Measurements from ENCODE around the gene MERTK.
A peak's percentile ranks its signal among the peaks of the same experiment; 100 is the strongest.
"Not testable (repeated sequence)": the region's sequence is repeated elsewhere in the genome, so short reads cannot be mapped to it uniquely, and the experiment has no call there.

Gene MERTK

GRCh38 chr2:111903930-111904439, 5.6 kb downstream of the MERTK start:
- H3K27ac Mint-ChIP-seq = no peak overlapping the region

GRCh38 chr2:111904726-111905474, 6.5 kb downstream of the MERTK start:
- no peaks in the 10 kb centered on the region for H3K9me3 Mint-ChIP-seq
- H3K4me1 Mint-ChIP-seq (ENCODE audit: low read depth) = peaks cover 14% of the 10 kb centered on the region
- no peak overlapping the region for H3K4me3 Mint-ChIP-seq
- peaks cover 26% of the 10 kb centered on the region for H3K27me3 Mint-ChIP-seq (ENCODE audit: low read depth)
- H3K27ac Mint-ChIP-seq = no peak overlapping the region
- H3K36me3 Mint-ChIP-seq (ENCODE audit: low read depth) = no peaks in the 10 kb centered on the region

More at GRCh38 chr2:111903930-111904439, 5.6 kb downstream of the MERTK start:
- Mint-ChIP-seq H3K9me3 (no peaks in the 10 kb centered on the region), H3K27me3 (ENCODE audit: low read depth) (peaks cover 34% of the 10 kb centered on the region), H3K36me3 (ENCODE audit: low read depth) (no peaks in the 10 kb centered on the region), H3K4me1 (ENCODE audit: low read depth) (peaks cover 21% of the 10 kb centered on the region), H3K4me3 (no peak overlapping the region)

- not testable (repeated sequence) for H3K9me3 Mint-ChIP-seq; H3K4me3 Mint-ChIP-seq; H3K36me3 Mint-ChIP-seq (ENCODE audit: low read depth); H3K27ac Mint-ChIP-seq
- peaks cover 11% of the 10 kb centered on the region for H3K4me1 Mint-ChIP-seq (ENCODE audit: low read depth)
- H3K27me3 Mint-ChIP-seq (ENCODE audit: low read depth) = peaks cover 20% of the 10 kb centered on the region
Measured at GRCh38 chr2:111905475-111905869, 7.1 kb downstream of the MERTK start.

GRCh38 chr2:111905990-111906735, 7.8 kb downstream of the MERTK start:
- no peaks in the 10 kb centered on the region for H3K9me3 Mint-ChIP-seq
- peaks cover 13% of the 10 kb centered on the region for H3K27me3 Mint-ChIP-seq (ENCODE audit: low read depth)
- peak overlapping the region; percentile 17 for H3K27ac Mint-ChIP-seq
- no peak overlapping the region for H3K4me3 Mint-ChIP-seq
- H3K36me3 Mint-ChIP-seq (ENCODE audit: low read depth) = no peaks in the 10 kb centered on the region
- H3K4me1 Mint-ChIP-seq (ENCODE audit: low read depth) = peaks cover 11% of the 10 kb centered on the region

GRCh38 chr2:111908578-111908977, 10.2 kb downstream of the MERTK start:
- Mint-ChIP-seq H3K4me3 (no peak overlapping the region), H3K4me1 (ENCODE audit: low read depth) (peaks cover 11% of the 10 kb centered on the region), H3K27me3 (ENCODE audit: low read depth) (no peaks in the 10 kb centered on the region), H3K36me3 (ENCODE audit: low read depth) (no peaks in the 10 kb centered on the region), H3K27ac (no peak overlapping the region), H3K9me3 (no peaks in the 10 kb centered on the region)

- peaks cover 11% of the 10 kb centered on the region for H3K4me1 Mint-ChIP-seq (ENCODE audit: low read depth)
Measured at GRCh38 chr2:111909079-111909478, 10.7 kb downstream of the MERTK start.

GRCh38 chr2:111909997-111910396, 11.6 kb downstream of the MERTK start:
- not testable (repeated sequence) for H3K27me3 Mint-ChIP-seq (ENCODE audit: low read depth); H3K4me3 Mint-ChIP-seq; H3K9me3 Mint-ChIP-seq; H3K36me3 Mint-ChIP-seq (ENCODE audit: low read depth); H3K27ac Mint-ChIP-seq
- H3K4me1 Mint-ChIP-seq (ENCODE audit: low read depth) = peaks cover 11% of the 10 kb centered on the region

More at GRCh38 chr2:111909079-111909478, 10.7 kb downstream of the MERTK start:
- Mint-ChIP-seq H3K9me3 (no peaks in the 10 kb centered on the region), H3K4me3 (no peak overlapping the region), H3K27me3 (ENCODE audit: low read depth) (no peaks in the 10 kb centered on the region), H3K27ac (no peak overlapping the region), H3K36me3 (ENCODE audit: low read depth) (no peaks in the 10 kb centered on the region)

GRCh38 chr2:111910609-111911277, 12.3 kb downstream of the MERTK start:
- Mint-ChIP-seq H3K27me3 (ENCODE audit: low read depth) (no peaks in the 10 kb centered on the region), H3K4me1 (ENCODE audit: low read depth) (peaks cover 11% of the 10 kb centered on the region), H3K36me3 (ENCODE audit: low read depth) (no peaks in the 10 kb centered on the region), H3K27ac (no peak overlapping the region), H3K4me3 (no peak overlapping the region), H3K9me3 (no peaks in the 10 kb centered on the region)

- not testable (repeated sequence) for H3K9me3 Mint-ChIP-seq; H3K27me3 Mint-ChIP-seq (ENCODE audit: low read depth); H3K36me3 Mint-ChIP-seq (ENCODE audit: low read depth); H3K4me1 Mint-ChIP-seq (ENCODE audit: low read depth); H3K4me3 Mint-ChIP-seq; H3K27ac Mint-ChIP-seq
Measured at GRCh38 chr2:111911295-111911977, 13.0 kb downstream of the MERTK start.

- Mint-ChIP-seq H3K4me1 (ENCODE audit: low read depth) (peaks cover 2% of the 10 kb centered on the region), H3K27ac (no peak overlapping the region), H3K9me3 (no peaks in the 10 kb centered on the region), H3K27me3 (ENCODE audit: low read depth) (peaks cover 13% of the 10 kb centered on the region), H3K4me3 (no peak overlapping the region), H3K36me3 (ENCODE audit: low read depth) (no peaks in the 10 kb centered on the region)
Measured at GRCh38 chr2:111912547-111912946, 14.1 kb downstream of the MERTK start.

GRCh38 chr2:111917106-111917505, 18.7 kb downstream of the MERTK start:
- H3K27me3 Mint-ChIP-seq (ENCODE audit: low read depth) = peaks cover 22% of the 10 kb centered on the region
- H3K36me3 Mint-ChIP-seq (ENCODE audit: low read depth) = no peaks in the 10 kb centered on the region
- no peak overlapping the region for H3K4me3 Mint-ChIP-seq
- H3K4me1 Mint-ChIP-seq (ENCODE audit: low read depth) = no peaks in the 10 kb centered on the region
- H3K9me3 Mint-ChIP-seq = no peaks in the 10 kb centered on the region
- no peak overlapping the region for H3K27ac Mint-ChIP-seq

- Mint-ChIP-seq H3K36me3 (ENCODE audit: low read depth) (no peaks in the 10 kb centered on the region), H3K27ac (no peak overlapping the region), H3K9me3 (no peaks in the 10 kb centered on the region), H3K4me3 (no peak overlapping the region), H3K4me1 (ENCODE audit: low read depth) (no peaks in the 10 kb centered on the region), H3K27me3 (ENCODE audit: low read depth) (peaks cover 22% of the 10 kb centered on the region)
Measured at GRCh38 chr2:111918383-111918806, 20.0 kb downstream of the MERTK start.

GRCh38 chr2:111919365-111919764, 21.0 kb downstream of the MERTK start:
- Mint-ChIP-seq H3K36me3 (ENCODE audit: low read depth) (no peaks in the 10 kb centered on the region), H3K9me3 (no peaks in the 10 kb centered on the region), H3K27me3 (ENCODE audit: low read depth) (peaks cover 22% of the 10 kb centered on the region), H3K4me3 (no peak overlapping the region), H3K27ac (no peak overlapping the region), H3K4me1 (ENCODE audit: low read depth) (no peaks in the 10 kb centered on the region)
